Endothelial cell of umbilical vein (primary cell): ENCODE data around the gene ENO4. TPM values are rescaled to one million over a fixed set of nuclear protein-coding genes. Genes with fewer than 3 reads are reported as not detected.

Source experiments
- BruUV-seq: library from RNA; stranded (reverse); fragments of 400-500 nt; replicated peaks from 2 replicates; lab custom pipeline; 2021; lab: Mats Ljungman, UMichigan
- CTCF ChIA-PET: fragments of 300-600, 350-600 bp; sonication (Branson Sonifier 250); formaldehyde crosslinking; loops from one replicate; lab custom pipeline; 2021; ENCODE audit warnings: antibody characterized with exemption, inconsistent platforms; lab: Charles Lee
- POLR2A ChIA-PET: fragments of 300-600, 350-600 bp; sonication (Branson Sonifier 250); formaldehyde crosslinking; loops from one replicate; lab custom pipeline; 2021; ENCODE audit warnings: antibody characterized with exemption, inconsistent platforms; lab: Charles Lee
- DNase-seq: peaks from one replicate; pipeline ENCODE4 v3.0.0-alpha.2; 2011; ENCODE audit warnings: low read depth, low spot score
- FAIRE-seq: peaks from 2 replicates; lab custom pipeline; 2011; peaks lifted over from hg19 to GRCh38; lab: Jason Lieb, UNC
- H2AFZ ChIP-seq: 2 replicates; pipeline ENCODE4 v1.6.0; 2012; ENCODE audit warnings: low read depth, low read length, control low read depth, inconsistent platforms
- H3K27ac ChIP-seq: 2 replicates; pipeline ENCODE4 v1.5.1; 2011; ENCODE audit warnings: low read depth, mild to moderate bottlenecking, control low read depth, low read length, moderate library complexity; ENCODE audit not compliant: insufficient read depth
- H3K27me3 ChIP-seq, 2 experiments: 2 replicates each; pipeline versions ENCODE4 v1.6.0 to v1.6.1; 2011; ENCODE audit warnings: low read length in 2 of 2, mixed read lengths in 1 of 2; ENCODE audit not compliant: control insufficient read depth in 2 of 2, insufficient read depth in 2 of 2
- H3K36me3 ChIP-seq, 2 experiments: 2 replicates in 1 of 2; 3 replicates in 1 of 2; pipeline ENCODE4 v1.5.1; 2011; ENCODE audit warnings: low read length in 2 of 2, mild to moderate bottlenecking in 1 of 2, moderate library complexity in 1 of 2; ENCODE audit not compliant: control insufficient read depth in 2 of 2, insufficient read depth in 2 of 2; ENCODE audit errors: extremely low read depth in 1 of 2
- H3K4me1 ChIP-seq: 3 replicates; pipeline ENCODE4 v1.5.1; 2011; ENCODE audit warnings: mild to moderate bottlenecking, low read length; ENCODE audit not compliant: control insufficient read depth, insufficient read depth; ENCODE audit errors: extremely low read depth
- H3K4me2 ChIP-seq: 2 replicates; pipeline ENCODE4 v1.6.1; 2011; ENCODE audit warnings: low read length, control low read depth, mixed read lengths; ENCODE audit not compliant: insufficient read depth
- H3K4me3 ChIP-seq, 3 experiments: fragments of 200-600 bp in 1 of 3; sonication (generic), shearing (Covaris generic) in 1 of 3; replicated peaks in 1 of 3; 2 replicates each; pipeline ENCODE4 v1.5.1; 2011 to 2016; ENCODE audit warnings: control low read depth in 3 of 3, low read length in 3 of 3, mild to moderate bottlenecking in 2 of 3, inconsistent platforms in 1 of 3, low read depth in 1 of 3, moderate library complexity in 1 of 3; ENCODE audit not compliant: insufficient read depth in 1 of 3
- H3K79me2 ChIP-seq: 2 replicates; pipeline ENCODE4 v1.6.0; 2012; ENCODE audit warnings: low read length, inconsistent platforms; ENCODE audit not compliant: control insufficient read depth, insufficient read depth
- H3K9ac ChIP-seq: replicated peaks from 2 replicates; pipeline ENCODE3; 2011; ENCODE audit warnings: low read length, control low read depth; ENCODE audit not compliant: insufficient read depth; ENCODE audit errors: extremely low read depth
- H3K9me1 ChIP-seq: replicated peaks from 3 replicates; pipeline ENCODE4 v1.6.0; 2011; ENCODE audit warnings: mild to moderate bottlenecking, low read length; ENCODE audit not compliant: control insufficient read depth, insufficient read depth; ENCODE audit errors: extremely low read depth
- H3K9me3 ChIP-seq: replicated peaks from 2 replicates; pipeline ENCODE4 v1.5.1; 2012; ENCODE audit warnings: low read length, inconsistent platforms; ENCODE audit not compliant: control insufficient read depth, insufficient read depth
- H4K20me1 ChIP-seq: replicated peaks from 2 replicates; pipeline ENCODE3; 2011; ENCODE audit warnings: mild to moderate bottlenecking, low read length; ENCODE audit not compliant: control insufficient read depth, insufficient read depth; ENCODE audit errors: extremely low read depth
- CTCF ChIP-seq, 2 donors: IDR thresholded peaks; 1 replicate in 1 of 2; 2 replicates in 1 of 2; pipeline ENCODE4 v1.5.1; 2011; ENCODE audit warnings: low read length in 2 of 2, mild to moderate bottlenecking in 2 of 2, moderate library complexity in 2 of 2, control low read depth in 1 of 2, inconsistent platforms in 1 of 2, low read depth in 1 of 2; ENCODE audit not compliant: insufficient read depth in 1 of 2; ENCODE audit errors: extremely low read depth in 1 of 2
- EZH2 ChIP-seq: IDR thresholded peaks from 2 replicates; pipeline ENCODE4 v1.6.1; 2012; ENCODE audit warnings: borderline replicate concordance, low read depth, mild to moderate bottlenecking, moderate library complexity, low read length, inconsistent platforms; ENCODE audit not compliant: severe bottlenecking
- FOS ChIP-seq: IDR thresholded peaks from 2 replicates; pipeline ENCODE4 v1.6.1; 2011; ENCODE audit warnings: mild to moderate bottlenecking, low read length, moderate library complexity, borderline replicate concordance; ENCODE audit not compliant: insufficient read depth
- GATA2 ChIP-seq: IDR thresholded peaks from 2 replicates; pipeline ENCODE4 v1.7.0; 2011; ENCODE audit warnings: low read depth, mild to moderate bottlenecking, moderate library complexity, mixed read lengths, low read length; ENCODE audit not compliant: insufficient read length, insufficient read depth
- JUN ChIP-seq: IDR thresholded peaks from 2 replicates; pipeline ENCODE4 v1.6.1; 2011; ENCODE audit warnings: borderline replicate concordance, low read depth; ENCODE audit not compliant: insufficient read length, insufficient read depth
- MYC ChIP-seq: IDR thresholded peaks from one replicate; pipeline ENCODE4 v1.6.1; 2011; ENCODE audit warnings: mild to moderate bottlenecking, low read depth, low read length
- POLR2A ChIP-seq: IDR thresholded peaks from 2 replicates; pipeline ENCODE4 v1.6.1; 2012; ENCODE audit warnings: low read depth, mild to moderate bottlenecking, control low read depth, low read length
- POLR2AphosphoS5 ChIP-seq: IDR thresholded peaks from 2 replicates; pipeline ENCODE4 v1.6.1; 2012; ENCODE audit warnings: low read depth, mild to moderate bottlenecking, control low read depth, low read length, moderate library complexity; ENCODE audit not compliant: insufficient read depth
- dilution Hi-C: fragments of 300-500 bp; cut with MboI; formaldehyde crosslinking; loops from one replicate; pipeline ENCODE4 v1.15.0; 2019; ENCODE audit warnings: low sequenced_read_pairs; ENCODE audit not compliant: extremely low pct_ligation_motif_present
- intact Hi-C: fragments of 100-400 bp; cut with micrococcal nuclease; formaldehyde crosslinking; loops from one replicate; pipeline ENCODE4 v1.10.0; 2022
- polyA plus RNA-seq, 4 experiments: library from polyadenylated mRNA; depleted of rRNA in 3 of 4; stranded (reverse) in 3 of 4; unstranded in 1 of 4; fragments of >200 nt; gene quantifications; 2 replicates each; pipeline versions ENCODE4 v1.2.1 to v1.2.3, GENCODE V29; 2011 to 2012; ENCODE audit warnings: missing spikeins in 1 of 4
- total RNA-seq: library from RNA; stranded (reverse); gene quantifications from 2 replicates; pipeline ENCODE4 v1.2.3, GENCODE V29; 2021
- TF ChIP-seq, protein P1 (sequence below): IDR thresholded peaks from 2 replicates; pipeline ENCODE4 v1.6.1; 2011; ENCODE audit not compliant: insufficient read depth, insufficient read length

ENO4 gene
- total and polyA plus RNA-seq, 2 donors (not counting 3 experiments of a cell fraction or from before 2014, with no cell fraction given): 0.08 TPM; not detected in 1

- peaks cover 13 to 18% of the 10 kb centered on the region in 2 experiments for H3K27me3 ChIP-seq
- no peaks in the 10 kb centered on the region for H3K79me2 ChIP-seq
- no peak overlapping the region for H2AFZ ChIP-seq
- no peaks in the 10 kb centered on the region for H3K9me1 ChIP-seq
- no peak overlapping the region for H3K4me3 ChIP-seq
- H3K27ac ChIP-seq: no peak overlapping the region
- dilution Hi-C loops: no loop called here
- POLR2A ChIA-PET: no interaction called here
- no TSS peak for BruUV-seq
- CTCF ChIA-PET: interaction anchor here (0.9 to 7.2 kb wide), 6 partner anchors 13 to 339 kb away, joined by 3 to 238 read pairs (median 12); partner anchors contain the start of gene ENO4
- no peaks in the 10 kb centered on the region for H3K9me3 ChIP-seq
- H3K36me3 ChIP-seq: no peaks in the 10 kb centered on the region
- FAIRE-seq (no peak), DNase-seq (no peak)
- H3K4me2 ChIP-seq: no peak overlapping the region
- no peaks in the 10 kb centered on the region for H4K20me1 ChIP-seq
- intact Hi-C loops: loop anchor here (2.0 kb wide), 2 partner anchors 39 to 329 kb away; no protein-coding TSS in a partner anchor
- H3K9ac ChIP-seq: no peak overlapping the region
- no peak for TF ChIP-seq POLR2A
- TF ChIP-seq, protein P1, sequence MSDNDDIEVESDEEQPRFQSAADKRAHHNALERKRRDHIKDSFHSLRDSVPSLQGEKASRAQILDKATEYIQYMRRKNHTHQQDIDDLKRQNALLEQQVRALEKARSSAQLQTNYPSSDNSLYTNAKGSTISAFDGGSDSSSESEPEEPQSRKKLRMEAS: no peak
- no peak for TF ChIP-seq FOS
- no peak for TF ChIP-seq JUN
- no peak for TF ChIP-seq GATA2
- TF ChIP-seq EZH2: no peak
- TF ChIP-seq MYC: no peak
- TF ChIP-seq POLR2AphosphoS5: no peak
- TF ChIP-seq CTCF (IDR thresholded peaks at IDR 0.05; ENCODE audit: extremely low read depth in 1 of 2, insufficient read depth in 1 of 2, low read depth in 1 of 2, low read length in 2 of 2): no peak
- no peaks in the 10 kb centered on the region for H3K4me1 ChIP-seq
Measured at GRCh38 chr10:116836083-116836482, 13.2 kb upstream of the ENO4 start.
